ENCODE results near the gene HIPK1.

DNA sequence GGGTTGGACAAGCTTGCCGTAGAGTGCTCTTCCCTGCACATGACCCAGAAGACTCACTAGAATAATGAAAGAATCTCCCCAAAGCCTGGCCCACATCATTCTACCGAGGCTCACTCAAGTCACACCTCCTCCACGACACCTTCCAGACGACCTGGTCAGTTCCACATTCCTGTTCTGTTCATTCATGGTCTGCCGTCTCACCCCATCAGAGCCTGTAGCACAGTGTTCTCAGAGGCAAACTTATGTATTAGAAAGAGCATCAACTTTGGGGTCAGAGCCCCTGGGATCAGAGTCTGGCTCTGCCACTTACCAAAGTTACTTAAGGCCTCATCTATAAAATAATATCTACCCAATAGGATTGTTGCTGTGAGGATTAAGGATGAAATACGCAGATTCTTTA is 57.7 kb downstream of the HIPK1 start:
- TF ChIP-seq, protein P1, sequence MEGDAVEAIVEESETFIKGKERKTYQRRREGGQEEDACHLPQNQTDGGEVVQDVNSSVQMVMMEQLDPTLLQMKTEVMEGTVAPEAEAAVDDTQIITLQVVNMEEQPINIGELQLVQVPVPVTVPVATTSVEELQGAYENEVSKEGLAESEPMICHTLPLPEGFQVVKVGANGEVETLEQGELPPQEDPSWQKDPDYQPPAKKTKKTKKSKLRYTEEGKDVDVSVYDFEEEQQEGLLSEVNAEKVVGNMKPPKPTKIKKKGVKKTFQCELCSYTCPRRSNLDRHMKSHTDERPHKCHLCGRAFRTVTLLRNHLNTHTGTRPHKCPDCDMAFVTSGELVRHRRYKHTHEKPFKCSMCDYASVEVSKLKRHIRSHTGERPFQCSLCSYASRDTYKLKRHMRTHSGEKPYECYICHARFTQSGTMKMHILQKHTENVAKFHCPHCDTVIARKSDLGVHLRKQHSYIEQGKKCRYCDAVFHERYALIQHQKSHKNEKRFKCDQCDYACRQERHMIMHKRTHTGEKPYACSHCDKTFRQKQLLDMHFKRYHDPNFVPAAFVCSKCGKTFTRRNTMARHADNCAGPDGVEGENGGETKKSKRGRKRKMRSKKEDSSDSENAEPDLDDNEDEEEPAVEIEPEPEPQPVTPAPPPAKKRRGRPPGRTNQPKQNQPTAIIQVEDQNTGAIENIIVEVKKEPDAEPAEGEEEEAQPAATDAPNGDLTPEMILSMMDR (IDR thresholded peaks at IDR 0.05), result no peak
- TF ChIP-seq ZFX (IDR thresholded peaks at IDR 0.05; ENCODE audit: borderline replicate concordance), result no peak

Data from 22Rv1 (cell line).